Stimulated activated CD8-positive, alpha-beta memory T cell treated with anti-CD3 and anti-CD28 coated beads, Interleukin-12 subunit alpha, Interleukin-12 subunit beta, amount 100 ng/mL, for 4 hours (primary cell): ENCODE data around the gene ARSJ.
"Not testable (repeated sequence)": the region's sequence is repeated elsewhere in the genome, so short reads cannot be mapped to it uniquely, and the experiment has no call there.

ENCODE experiments used
- DNase-seq: peaks from one replicate; pipeline ENCODE4 v3.0.0-alpha.2; 2020; ENCODE audit warnings: low read depth

The ARSJ gene

GRCh38 chr4:113979148-113979904, at the start of gene ARSJ:
Gene ARSJ, minus strand, starts transcription at chr4:113979647. Its CDS starts 813 bp downstream, at chr4:113978834.
- DNase-seq, result no peak

- no peak for DNase-seq
Measured at GRCh38 chr4:114028071-114028470, 48.6 kb upstream of the ARSJ start.

- DNase-seq, result no peak
Measured at GRCh38 chr4:114027596-114027995, 48.1 kb upstream of the ARSJ start.

- no peak for DNase-seq
Measured at GRCh38 chr4:114026447-114026846, 47.0 kb upstream of the ARSJ start.

- DNase-seq, result no peak
Measured at GRCh38 chr4:114025176-114025777, 45.8 kb upstream of the ARSJ start.

GRCh38 chr4:114021451-114021850, 42.0 kb upstream of the ARSJ start:
- no peak for DNase-seq

GRCh38 chr4:114019969-114020358, 40.5 kb upstream of the ARSJ start:
- no peak for DNase-seq

GRCh38 chr4:114019276-114019968, 40.0 kb upstream of the ARSJ start:
- DNase-seq, result no peak

- no peak for DNase-seq
Measured at GRCh38 chr4:114017120-114017917, 37.9 kb upstream of the ARSJ start.

GRCh38 chr4:114015444-114015899, 36.0 kb upstream of the ARSJ start:
- no peak for DNase-seq

GRCh38 chr4:114013201-114013600, 33.8 kb upstream of the ARSJ start:
- DNase-seq, result not testable (repeated sequence)

GRCh38 chr4:114012749-114013148, 33.3 kb upstream of the ARSJ start:
- no peak for DNase-seq

GRCh38 chr4:114005569-114006442, 26.4 kb upstream of the ARSJ start:
- DNase-seq, result no peak

- DNase-seq, result peak; percentile 20
Measured at GRCh38 chr4:114004483-114005226, 25.2 kb upstream of the ARSJ start.

GRCh38 chr4:113998531-113998930, 19.1 kb upstream of the ARSJ start:
- no peak for DNase-seq

GRCh38 chr4:113998079-113998478, 18.6 kb upstream of the ARSJ start:
- DNase-seq, result no peak

GRCh38 chr4:113997206-113997605, 17.8 kb upstream of the ARSJ start:
- DNase-seq, result no peak

- no peak for DNase-seq
Measured at GRCh38 chr4:113996599-113997177, 17.2 kb upstream of the ARSJ start.

GRCh38 chr4:113993887-113994286, 14.4 kb upstream of the ARSJ start:
- DNase-seq, result no peak

- no peak for DNase-seq
Measured at GRCh38 chr4:113990886-113991285, 11.4 kb upstream of the ARSJ start.
